Stimulated activated naive CD8-positive, alpha-beta T cell treated with anti-CD3 and anti-CD28 coated beads, Interleukin-15, Interleukin-2, amounts not matched to agents 100 U/mL and 50 U/mL, for 24 hours (primary cell): Measurements from ENCODE around the gene PYGM.

ENCODE experiments used
- ATAC-seq: fragments of 150-1000 bp; cut with Tn5 transposase; one replicate; pipeline ENCODE4 v1.10.0; 2021
- DNase-seq: peaks from one replicate; pipeline ENCODE4 v3.0.0; 2021

Gene PYGM

DNA sequence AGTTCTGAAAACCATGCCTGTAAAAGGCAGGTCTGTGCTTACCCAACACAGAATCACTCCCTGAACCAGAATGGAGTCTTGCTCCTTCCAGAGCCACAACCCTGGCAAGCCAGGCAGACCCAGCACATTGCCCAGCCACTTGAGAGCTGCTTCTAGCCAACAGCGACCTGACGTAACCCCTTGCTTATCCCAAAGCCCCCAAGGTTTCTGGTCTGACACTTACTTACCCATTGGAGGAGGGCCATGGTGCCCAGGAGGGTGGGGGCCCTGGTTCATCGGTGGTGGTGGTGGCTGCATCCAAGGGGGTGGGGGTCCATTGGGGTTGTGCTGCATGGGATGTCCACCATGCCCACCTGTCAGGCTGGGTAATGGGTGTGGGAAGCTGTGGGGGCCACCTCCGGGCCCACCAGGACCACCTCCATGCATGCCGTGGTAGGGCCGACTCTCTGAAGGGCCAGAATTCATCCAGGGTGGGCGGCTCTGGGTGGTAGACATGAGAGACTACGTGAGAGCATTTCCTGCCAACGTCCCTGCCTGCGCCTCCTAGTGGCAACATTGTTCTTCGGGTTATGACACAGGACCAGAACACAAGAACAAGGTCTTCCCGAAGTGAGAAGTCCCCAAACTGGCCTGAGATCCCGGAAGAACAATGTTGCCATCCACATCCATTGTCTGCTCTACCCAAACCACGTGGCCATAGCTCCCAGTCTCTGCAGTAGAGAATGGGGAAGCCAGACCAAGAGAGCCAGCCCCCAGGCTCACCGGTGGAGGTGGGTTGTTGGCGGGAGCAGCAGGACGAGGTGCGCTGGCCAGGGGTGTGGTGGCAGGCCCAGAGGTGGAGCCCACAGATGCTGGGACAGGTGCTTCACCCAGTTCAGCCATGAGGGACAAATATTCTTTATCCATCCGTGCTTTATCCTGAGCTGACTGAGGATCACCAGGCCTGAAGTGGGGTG lies 7.8 kb upstream of the PYGM start:
- peak; percentile 91 for DNase-seq
- ATAC-seq = peak; percentile 10

DNA sequence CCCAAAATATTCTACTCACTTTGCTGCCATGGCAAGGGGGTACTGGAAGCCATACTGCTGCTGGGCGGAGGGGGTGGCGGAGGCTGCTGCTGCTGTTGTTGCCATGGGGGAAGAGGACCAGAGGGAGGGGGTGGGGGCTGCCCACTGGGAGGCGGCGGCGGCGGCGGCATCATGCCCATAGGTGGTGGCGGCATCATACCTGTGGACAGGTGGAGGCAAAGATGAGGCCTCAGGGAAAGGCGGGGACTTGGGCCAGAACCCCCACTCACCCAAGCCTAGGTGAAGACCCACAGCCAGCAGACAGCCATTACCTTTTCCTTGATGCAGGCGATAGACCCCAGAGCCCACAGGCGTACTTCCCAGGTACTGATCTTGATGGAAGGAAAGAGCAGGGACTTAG lies 7.1 kb upstream of the PYGM start:
- ATAC-seq (no peak), DNase-seq (no peak)

DNA sequence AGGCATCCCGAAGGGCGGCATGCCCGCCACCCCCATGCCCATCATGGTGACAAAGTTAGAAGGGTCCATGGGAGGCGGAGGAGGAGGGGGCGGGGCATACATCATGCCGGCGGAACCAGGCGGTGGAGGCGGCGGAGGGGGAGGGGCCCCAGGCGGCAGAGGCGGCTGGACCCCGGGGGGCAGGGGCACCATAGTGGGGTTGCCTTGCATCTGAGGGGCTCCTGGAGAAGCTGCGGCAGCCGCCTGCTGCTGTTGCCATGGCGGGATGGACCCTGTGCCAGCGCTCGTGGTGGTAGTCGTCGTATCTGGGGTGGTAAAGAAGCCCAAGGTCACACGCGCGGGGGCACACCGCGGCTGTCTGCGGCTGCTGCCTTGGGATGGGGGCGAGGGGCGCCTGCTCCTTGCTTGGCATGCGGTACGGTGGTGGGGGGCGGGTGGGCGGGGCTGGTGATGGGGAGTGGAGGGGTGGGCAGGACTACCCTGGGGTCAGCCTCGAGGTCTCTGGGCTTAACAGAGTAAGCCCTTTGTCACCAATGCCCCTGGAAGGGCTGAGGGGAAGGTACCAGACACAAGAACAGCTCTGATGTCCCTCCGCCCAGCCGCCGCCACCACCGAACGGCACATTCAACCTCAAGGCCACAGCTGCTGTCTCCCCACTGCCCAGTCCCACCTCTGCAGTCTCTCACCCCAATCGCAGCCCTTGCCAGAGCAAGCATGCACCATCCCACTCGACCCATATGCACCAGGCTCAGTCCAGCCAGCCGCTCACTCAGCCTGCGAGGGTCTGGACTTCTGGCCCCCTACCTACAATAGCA lies 6.3 kb upstream of the PYGM start:
- ATAC-seq = no peak
- no peak for DNase-seq

DNA sequence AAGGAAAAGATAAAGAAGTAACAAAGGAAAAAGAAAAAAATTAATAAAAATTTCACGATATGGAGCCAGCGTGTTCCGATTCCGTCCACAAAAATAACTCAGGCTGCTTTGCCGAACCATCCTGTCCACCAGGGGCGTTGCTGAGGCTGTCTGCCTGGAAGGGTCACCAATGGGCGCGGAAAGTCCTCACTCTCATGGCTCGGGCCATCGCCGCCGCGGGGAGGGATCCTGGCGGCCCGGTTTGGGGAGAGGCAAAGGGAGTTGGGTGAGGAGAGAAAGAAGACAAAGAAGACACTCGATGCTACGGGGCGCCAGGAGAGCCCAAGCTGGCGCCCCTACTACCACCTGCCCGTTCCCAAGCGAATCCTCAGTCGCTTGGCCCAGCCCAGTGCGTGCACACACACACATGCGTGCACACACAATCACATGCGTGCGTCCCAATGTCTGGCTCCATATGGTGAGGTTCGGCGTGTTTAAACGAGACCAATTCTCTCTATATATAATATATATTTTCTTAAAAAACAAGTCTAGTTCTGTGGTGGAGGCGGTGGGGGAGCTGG lies 5.6 kb upstream of the PYGM start:
- DNase-seq = no peak

DNA sequence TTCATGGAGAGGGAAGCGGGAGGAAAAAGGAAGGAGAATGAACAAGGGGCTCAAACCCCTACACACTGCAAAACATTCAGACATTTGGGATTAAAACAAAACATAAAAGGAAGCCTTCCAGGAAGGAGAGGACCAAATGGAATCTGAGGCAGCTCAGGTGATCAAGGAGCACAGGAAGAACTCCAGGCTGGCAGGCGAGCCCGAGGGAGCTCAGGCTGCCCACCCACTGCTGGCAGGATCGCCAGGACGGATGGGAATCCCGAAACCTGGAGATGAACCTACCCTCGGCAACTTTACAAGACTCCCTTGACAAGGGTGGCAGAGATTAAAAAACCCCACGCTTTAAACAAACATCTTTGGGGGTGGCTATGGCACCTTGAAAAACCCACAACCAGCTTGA lies 5.0 kb upstream of the PYGM start:
- ATAC-seq (no peak), DNase-seq (no peak)

More for the DNA sequence above, 5.6 kb upstream of the PYGM start:
- no peak for ATAC-seq

DNA sequence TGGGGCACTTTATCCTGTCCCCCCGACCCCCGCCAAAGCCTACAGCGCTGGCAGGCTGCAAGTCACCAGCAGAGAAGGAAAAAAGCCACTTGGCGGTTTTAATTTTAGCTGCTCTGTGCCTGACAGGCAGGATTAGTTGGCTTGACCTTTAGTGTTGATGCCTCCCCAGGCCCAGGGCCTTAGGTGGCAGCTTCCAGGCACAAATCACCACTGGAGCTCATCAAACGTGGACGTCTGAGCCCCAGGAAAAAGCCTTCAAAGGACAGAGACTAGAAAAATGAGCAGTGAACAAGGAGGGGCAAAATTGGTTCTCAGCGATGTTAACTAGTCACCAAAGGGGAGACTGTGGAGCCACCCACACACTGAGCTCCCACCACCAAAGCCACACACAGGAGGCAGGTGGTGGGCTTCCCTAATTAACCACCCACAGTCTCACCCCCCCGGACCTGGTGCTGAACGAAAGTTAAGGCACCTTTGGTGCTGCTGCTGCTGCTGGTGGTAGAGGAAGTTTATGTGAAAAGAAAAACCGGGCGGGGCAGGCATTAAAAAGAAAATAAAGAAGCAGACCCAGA lies 4.4 kb upstream of the PYGM start:
- ATAC-seq = peak; percentile 32
- DNase-seq = peak; percentile 47

DNA sequence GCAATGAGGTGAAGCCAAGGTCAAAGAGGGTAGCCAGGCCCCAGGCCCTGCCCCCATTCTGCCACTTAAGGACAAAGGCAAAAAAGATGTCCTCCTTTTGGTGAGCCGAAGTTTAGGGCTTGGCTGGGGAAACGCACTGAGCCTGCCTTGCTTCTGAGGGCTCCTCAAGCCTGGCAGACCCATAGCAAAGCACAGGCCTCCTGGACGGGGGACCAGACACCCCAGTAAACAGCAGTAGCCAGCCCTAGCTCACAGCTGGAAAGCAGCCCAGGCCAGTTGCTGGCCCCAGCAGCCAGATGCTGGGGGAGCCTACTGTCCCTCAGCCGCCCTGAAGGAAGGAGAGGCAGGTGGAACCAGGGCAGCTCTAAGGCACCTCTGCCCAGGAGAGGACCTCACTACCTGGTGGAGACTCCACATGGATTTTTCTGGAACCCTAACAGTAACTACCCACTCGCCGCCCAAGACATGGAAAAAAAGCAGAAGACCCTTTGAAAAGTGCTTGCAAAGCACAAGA lies 3.8 kb upstream of the PYGM start:
- DNase-seq = no peak
- no peak for ATAC-seq

DNA sequence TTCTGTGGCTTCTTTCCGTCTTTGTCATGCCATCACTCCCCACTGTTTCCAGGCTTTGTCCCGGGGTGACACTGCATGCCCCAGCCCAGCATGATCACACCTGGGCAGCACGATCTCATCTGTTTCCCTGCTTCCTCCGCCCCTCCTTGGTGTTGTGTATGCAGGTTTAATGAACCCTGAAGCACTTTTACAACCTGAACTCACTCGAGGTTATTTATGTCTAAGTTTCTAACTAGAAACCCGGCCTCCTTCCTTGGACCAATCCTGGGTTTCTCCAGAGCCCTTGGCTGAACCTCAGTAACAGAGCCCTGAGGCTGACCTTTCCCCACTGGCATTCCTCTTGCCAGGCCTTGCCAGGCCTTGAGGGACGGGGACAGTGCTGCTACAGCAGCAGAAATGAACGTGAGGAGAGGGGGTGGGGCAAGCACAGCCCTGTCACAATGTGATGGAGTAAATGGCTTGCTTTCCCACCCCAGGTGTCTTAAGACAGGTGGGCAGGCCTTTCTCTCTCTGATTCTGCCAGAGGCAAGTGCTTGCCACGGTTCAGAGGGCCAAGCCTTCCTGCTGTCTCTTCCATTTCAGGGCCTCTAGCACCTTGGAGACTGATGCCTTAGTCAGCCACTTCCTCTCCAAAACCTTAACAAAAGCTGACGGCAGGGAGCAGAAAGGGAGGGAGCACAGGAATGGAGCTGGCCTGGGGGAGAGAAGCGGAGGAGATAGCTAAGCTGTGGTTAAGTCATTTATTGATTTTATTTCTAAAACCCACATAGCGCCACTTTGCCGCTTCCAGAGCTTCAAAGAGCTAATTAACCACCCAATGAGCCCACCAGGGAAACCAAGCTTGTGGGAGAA lies 3.1 kb upstream of the PYGM start:
- peak; percentile 31 for DNase-seq
- no peak for ATAC-seq

DNA sequence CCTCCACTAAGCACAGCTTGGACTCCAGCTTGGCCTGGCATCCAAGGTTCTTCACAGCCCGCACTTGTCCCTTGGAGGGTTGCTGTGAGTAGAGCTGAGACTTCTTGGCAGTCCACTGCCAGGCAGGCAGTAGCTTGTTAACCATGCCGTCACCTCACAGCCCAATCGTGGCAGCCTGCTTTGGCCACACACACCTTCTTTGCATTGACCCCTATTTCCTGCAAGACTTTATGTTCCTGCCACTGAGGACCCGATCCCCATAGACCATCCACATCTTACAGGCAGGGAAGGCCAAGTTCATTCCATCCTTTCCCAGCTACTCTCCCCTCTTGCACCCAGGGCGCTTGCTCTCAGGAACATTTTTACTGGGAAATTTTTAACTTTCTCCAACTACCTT lies 2.5 kb upstream of the PYGM start:
- DNase-seq = no peak
- no peak for ATAC-seq

DNA sequence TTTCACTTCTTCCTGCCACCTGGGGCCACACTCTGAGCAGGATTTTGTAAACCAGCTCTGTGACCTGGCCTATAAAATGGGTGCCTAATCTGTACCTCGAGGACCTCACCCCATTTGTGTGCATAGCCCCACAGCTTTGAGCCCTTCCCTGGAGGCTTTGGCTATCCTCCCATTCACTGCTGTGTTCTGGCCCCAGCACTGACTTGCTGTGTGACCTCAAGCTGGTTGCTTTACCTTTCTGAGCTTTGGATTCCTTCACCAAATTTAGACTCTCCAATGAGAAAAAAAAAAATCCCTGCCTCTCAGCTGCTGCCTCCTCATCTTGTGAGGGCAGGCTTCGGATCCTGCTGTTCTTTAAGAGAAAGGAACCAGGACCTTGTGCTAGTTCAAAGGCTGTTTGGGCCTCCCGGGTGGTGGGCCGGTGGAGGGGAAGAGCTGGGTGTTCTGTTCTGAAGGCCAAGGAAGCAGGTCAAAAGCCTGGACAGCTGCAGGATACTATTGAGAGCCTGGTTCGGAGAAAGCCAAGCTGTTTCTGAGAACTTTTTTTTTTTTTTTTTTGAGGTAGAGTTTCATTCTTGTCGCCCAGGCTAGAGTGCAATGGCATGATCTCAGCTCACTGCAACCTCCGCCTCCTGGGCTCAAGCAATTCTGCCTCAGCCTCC lies 1.1 kb upstream of the PYGM start:
- DNase-seq = no peak
- no peak for ATAC-seq

DNA sequence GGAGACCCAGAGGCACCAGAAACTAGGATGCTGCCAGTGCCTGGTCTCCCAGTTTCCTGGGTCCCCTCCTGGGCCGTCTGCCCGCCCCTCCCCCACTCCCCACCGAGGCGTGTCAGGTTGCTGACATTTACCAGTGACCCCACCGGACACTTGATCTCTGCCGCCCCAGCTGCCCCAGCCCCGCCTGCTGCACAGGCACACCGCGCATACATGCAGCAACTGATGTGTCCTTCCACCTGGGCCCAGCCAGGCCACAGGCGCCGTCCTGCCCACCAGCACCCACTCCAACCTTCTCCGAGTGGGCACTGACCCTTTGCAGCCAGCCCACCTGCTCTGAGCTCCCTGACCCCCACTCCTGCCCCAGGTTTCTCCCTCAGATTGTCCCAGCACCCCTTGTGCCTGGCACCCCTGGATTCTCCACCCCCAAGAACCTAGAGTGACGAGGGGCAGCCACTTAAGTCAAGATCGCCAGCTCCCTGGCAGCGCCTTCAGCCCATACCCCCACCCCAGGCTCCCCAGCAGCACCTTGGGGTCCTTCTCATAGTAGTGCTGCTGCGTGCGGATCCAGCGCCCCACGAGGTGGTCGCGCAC lies 548 bp downstream of the PYGM start:
- DNase-seq = no peak
- no peak for ATAC-seq

DNA sequence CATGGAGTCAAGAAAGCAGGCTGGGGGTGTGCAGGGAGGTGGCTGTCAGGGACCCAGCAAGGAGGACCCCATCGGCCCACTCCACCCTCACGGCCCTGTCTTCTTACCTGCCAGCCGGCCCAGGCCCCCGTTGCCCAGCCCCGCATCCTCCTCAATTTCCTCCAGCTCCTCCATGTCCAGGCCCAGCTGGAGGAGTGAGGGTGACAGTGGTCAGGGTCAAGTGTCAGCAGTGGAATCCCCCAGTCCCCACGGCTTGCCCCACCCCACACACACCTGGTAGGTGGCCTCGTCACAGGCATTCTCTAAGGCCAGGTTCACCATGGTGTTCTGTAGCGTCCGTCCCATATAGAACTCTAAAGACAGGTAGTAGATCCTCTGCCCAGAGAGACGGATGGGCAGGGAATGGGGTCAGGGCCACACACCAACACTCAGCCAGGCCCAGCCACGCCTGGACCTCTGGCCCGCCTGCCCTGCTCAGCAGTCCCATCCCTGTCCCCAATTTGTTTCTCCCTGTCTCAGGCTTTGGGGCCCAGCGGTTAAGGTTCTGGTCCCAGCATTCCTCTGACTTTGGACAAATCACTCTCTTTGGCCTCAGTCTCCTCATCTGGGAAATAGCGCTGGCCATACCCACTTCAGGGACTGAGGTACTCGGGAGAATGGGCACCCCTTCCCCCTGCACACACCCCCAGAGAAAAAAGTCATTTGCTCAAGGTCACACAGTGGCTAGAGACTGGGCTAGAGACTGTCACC lies 1.3 kb downstream of the PYGM start:
- DNase-seq = no peak
- ATAC-seq = no peak

DNA sequence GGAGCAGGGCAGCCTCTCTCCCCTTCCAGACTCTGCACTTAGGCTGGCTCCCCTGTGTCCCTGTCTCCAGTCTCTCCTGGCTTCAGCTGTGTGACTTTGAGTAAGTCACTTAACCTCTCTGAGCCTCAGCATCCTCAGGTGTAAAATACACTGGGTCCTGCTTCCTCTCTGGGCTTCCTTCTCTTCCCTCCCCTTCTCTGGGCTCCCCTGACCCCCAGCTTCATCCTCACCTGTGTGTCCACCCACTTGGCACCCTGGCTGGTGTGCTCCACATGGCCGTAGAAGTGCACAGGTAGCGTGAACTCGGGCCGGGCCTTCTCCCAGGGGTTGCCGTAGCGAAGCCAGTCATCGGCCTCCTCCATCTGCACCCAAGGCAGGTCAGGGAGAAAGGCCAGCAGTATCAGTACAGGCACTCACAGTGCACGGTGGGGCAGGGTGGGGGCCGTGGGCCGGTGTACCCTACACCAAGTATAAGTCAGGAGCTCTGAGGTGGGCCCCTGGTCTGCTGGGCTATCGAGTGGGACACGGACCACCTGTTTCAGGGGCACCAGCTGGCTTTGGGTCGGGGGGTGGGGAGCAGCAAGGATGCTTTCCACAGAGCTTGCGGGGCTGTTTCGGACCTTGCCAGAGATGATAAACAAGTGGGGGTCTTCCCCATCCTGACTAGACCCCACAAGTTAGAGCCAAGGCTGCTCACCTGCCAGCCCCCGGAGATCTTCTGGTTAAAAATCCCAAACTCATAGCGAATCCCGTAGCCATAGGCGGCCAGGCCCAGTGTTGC lies 2.0 kb downstream of the PYGM start:
- no peak for DNase-seq
- no peak for ATAC-seq

DNA sequence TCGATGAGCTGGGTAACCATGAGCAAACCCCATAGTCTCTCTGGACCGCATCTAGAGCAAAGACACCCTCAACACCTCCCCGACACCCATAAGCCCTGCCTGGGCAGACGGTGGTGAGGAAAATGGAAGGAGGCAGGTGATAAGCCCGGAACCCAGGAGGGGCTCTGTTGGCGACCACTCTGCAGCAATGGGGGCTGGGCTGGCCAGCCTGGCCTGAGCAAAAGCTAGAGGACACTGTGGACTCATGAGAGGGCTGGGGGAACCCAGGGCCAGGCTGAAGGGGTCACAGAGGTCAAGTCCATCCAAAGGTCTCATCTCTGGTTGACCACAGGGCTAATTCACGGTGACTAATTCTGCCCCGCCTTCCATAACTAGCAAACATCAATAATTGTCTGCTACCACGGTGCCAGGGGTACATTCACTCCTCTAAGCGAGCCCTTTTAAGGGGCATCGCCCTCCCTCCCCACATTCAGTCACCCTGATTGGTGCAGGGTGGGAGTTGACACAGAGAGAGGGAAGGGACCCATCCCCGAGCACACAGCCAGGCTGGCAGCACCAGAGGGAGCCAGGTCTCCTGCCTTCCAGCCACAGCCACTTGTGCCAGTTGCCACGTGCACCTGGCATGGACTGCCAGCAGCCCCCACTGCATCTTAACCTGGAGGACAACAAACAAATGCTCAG lies 4.0 kb downstream of the PYGM start:
- no peak for ATAC-seq

DNA sequence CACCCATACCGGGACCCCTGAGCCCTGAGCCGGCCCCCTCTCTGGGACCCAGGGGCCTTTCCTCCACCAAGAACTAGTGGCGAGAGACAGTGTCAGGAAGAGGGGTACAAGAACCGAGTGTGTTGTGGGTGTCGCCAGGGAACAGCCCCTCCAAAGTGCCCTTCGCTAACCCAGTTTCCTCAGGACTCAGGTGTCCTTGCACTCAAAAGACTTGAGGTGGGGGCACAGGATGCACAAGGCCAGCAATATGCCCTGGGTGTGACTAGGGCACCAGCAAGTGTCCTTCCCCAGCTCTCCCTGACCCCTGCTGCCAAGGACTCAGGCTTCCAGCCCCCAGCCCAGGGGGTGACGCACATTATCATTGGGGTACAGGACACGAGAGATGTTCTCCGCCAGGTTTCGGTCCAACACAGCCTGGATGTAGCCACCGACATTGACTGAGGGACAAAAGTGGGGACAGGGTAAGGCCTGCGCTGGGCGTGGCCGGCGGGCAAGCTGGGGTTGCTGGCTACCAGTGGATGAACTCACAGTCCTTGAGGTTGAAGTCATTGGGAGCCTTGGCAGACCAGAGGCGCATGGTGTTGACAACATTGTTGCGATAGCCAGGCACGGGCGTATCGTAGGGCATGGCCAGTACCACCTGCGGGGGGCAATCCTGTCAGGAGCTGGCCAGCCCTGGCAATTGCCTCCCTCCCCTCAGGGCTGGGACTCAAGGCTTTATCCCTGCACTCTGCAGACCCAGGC lies 4.7 kb downstream of the PYGM start:
- no peak for ATAC-seq
- DNase-seq = no peak

More for the DNA sequence above, 4.0 kb downstream of the PYGM start:
- DNase-seq = no peak

DNA sequence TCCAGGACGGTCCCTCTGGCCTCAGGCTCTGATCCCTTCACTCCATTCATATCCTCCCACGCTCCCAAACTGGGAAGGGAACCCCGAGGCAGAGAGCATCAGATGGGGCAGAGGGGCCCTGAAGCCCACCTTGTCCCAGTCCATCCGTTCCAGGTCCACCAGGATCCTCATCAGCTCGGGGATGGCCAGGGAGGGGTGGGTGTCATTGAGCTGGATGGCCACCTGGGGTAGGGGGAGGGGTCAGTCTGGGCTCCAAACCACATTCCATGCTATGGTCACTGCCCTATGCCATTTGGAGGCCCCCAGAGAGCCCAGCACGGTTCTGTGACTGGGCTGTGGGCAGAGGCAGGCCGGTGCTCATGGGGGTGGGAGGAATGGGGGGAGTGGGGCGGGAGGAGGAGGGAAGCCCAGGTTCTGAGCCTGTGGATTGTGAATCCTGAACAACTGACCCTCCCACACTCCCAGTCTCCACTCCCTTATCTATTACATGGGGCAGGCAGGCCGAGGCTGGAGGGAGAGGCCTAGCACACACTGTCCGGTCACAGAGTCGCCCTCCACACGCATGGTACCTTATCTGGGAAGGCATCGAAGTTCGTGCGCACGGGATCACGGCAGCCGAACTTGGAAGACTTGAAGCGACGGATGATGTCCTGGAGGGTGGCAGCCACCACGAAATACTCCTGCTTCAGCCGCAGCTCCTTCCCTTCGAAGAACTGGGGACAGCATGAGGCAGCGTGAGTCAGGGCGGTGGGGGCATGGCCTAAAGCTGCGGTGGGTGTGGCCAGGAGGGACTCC lies 5.5 kb downstream of the PYGM start:
- ATAC-seq = no peak
- no peak for DNase-seq
